ENCODE results near the gene BEX3.

- TF ChIP-seq CTCF (IDR thresholded peaks at IDR 0.05) (no peak), POLR2A (IDR thresholded peaks at IDR 0.05) (no peak), POLR2AphosphoS5 (IDR thresholded peaks at IDR 0.05) (no peak), EP300 (IDR thresholded peaks at IDR 0.05) (no peak)
These were observed 13.9 kb upstream of the BEX3 start for GRCh38 chrX:103362474-103362873.
